Stimulated activated CD8-positive, alpha-beta memory T cell treated with anti-CD3 and anti-CD28 coated beads, Interleukin-15, amount 100 ng/mL, for 1 hour (primary cell): Measurements from ENCODE around the gene RNF114.
A peak's percentile ranks its signal among the peaks of the same experiment; 100 is the strongest.
"Not testable (repeated sequence)": the region's sequence is repeated elsewhere in the genome, so short reads cannot be mapped to it uniquely, and the experiment has no call there.

Experiments used
- DNase-seq: peaks from one replicate; pipeline ENCODE4 v3.0.0-alpha.2; 2020; ENCODE audit warnings: low read depth

RNF114 gene

GRCh38 chr20:49936153-49937026 is at the start of gene RNF114:
Gene RNF114, plus strand, starts transcription at chr20:49936397. Its CDS starts 16 bp downstream, at chr20:49936413.
- DNase-seq = peak; percentile 79

GRCh38 chr20:49886571-49887213 is 49.5 kb upstream of the RNF114 start:
- DNase-seq = no peak

- no peak for DNase-seq
These were observed 48.7 kb upstream of the RNF114 start for GRCh38 chr20:49887251-49888211.

- peak; percentile 13 for DNase-seq
These were observed 47.8 kb upstream of the RNF114 start for GRCh38 chr20:49888212-49889000.

- DNase-seq = no peak
These were observed 46.9 kb upstream of the RNF114 start for GRCh38 chr20:49889001-49889934.

GRCh38 chr20:49889935-49890333 is 46.3 kb upstream of the RNF114 start:
- no peak for DNase-seq

- no peak for DNase-seq
These were observed 45.5 kb upstream of the RNF114 start for GRCh38 chr20:49890471-49891361.

GRCh38 chr20:49891476-49892110 is 44.6 kb upstream of the RNF114 start:
- DNase-seq = no peak

- DNase-seq = no peak
These were observed 43.9 kb upstream of the RNF114 start for GRCh38 chr20:49892260-49892659.

- no peak for DNase-seq
These were observed 43.4 kb upstream of the RNF114 start for GRCh38 chr20:49892817-49893216.

- no peak for DNase-seq
These were observed 42.7 kb upstream of the RNF114 start for GRCh38 chr20:49893242-49894072.

GRCh38 chr20:49894073-49894470 is 42.1 kb upstream of the RNF114 start:
- DNase-seq = no peak

GRCh38 chr20:49895474-49896093 is 40.6 kb upstream of the RNF114 start:
- not testable (repeated sequence) for DNase-seq

GRCh38 chr20:49896204-49896603 is 40.0 kb upstream of the RNF114 start:
- no peak for DNase-seq

- no peak for DNase-seq
These were observed 36.4 kb upstream of the RNF114 start for GRCh38 chr20:49899541-49900383.

GRCh38 chr20:49901588-49901987 is 34.6 kb upstream of the RNF114 start:
- DNase-seq = no peak
